GM03348 (cell line): ENCODE data around the gene LMF2.

ENCODE experiments used
- DNase-seq: peaks from one replicate; pipeline ENCODE4 v3.0.0; 2012; ENCODE audit warnings: low spot score

The LMF2 gene

DNA sequence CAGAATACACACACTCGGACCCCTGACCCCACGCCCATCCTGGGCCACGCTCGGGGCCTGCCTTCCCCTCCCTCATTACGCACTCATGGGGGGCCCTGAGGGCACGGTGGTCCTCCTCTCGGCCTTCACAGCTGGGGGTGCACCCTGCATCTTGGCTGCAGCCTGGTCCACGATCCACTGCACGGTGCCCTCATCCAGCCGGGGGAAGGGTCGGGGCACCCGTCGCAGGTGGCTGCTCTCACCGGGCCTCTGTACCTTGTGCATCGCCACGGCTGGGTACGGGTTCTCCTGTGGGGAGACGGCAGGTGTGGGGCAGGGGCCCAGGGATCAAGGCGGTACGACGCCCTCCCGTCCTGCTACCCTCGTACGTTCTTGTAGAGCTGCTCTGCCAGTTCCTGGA, 43.1 kb downstream of the LMF2 start:
- DNase-seq, result no peak

DNA sequence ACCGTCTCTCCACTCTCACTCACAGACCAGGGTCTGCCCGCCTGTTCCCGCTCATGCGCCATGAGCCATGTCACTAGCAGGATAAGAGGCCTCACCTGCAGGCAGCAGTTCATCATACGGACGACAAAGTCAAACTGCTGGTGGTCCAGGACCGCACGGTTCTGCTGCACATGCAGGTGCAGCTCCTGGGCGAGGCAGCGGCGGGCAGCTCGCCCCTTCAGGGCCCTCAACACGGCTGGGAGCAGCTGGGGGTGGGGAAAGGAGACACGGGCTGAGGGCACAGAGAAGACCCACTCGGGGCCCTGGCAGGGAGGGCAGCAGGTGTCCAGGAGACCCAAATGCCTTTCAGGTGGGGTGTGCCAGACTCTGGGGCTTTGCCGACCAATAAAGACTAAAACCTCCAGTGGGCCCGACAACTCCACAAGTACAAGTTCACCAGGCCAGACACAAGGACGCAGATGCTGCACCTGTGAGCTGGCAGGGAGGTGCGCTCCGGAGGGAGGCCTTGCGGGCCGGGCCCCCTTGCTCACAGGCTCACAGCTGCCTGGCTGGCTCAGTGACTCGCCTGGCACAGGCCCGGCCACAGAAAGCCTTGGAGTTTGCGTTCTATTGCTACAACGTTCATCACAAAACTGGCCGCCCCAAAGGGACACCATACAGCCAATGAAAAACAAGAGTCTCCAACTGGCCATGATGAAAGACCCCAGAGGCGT, 44.2 kb downstream of the LMF2 start:
- no peak for DNase-seq

DNA sequence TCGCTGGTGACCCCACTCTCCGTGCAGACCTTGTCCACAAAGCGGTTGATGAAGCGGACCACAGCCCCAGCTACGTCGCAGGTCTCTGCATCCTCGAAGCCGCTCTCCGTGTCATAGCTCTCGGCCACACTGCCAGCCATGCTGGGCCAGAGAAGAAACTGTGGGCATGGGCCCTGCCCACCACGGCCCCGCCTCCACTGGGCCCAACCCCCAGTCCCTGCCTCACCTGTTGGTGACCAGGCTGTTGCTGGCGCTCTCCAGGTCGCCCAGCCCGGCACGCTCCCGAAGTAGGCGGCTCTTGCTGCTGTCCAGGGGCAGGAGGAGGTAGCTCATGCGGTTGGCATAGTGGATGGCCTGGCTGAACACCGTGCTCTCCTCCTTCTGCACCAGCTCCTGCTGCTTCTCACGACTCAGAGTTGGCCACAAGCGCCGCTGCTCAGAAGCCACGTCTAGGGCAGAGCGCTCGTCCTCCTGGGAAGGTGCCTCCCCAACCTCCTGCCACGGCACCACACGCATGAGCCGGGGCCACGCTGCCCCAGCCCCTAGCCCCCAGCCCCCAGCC, 45.4 kb downstream of the LMF2 start:
- no peak for DNase-seq

DNA sequence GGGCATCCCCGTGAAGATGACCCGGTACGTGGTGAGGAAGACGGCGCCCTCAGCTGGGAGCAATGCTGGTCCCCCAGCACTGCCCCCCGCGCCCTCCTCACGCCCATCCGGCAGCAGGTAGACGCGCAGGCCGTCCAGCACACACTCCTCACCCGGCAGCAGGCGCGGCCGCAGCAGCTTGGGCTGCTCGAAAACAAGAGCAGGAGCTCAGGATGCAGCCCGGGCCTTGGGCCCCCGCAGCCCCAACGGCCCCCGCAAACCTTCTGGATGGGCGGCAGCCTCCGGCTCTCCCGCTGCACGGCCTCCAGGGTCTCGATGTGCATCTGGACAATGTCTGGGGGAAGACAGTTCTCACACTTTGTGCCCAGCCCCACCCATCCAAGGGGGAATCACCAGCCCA, 46.0 kb downstream of the LMF2 start:
- DNase-seq, result no peak

DNA sequence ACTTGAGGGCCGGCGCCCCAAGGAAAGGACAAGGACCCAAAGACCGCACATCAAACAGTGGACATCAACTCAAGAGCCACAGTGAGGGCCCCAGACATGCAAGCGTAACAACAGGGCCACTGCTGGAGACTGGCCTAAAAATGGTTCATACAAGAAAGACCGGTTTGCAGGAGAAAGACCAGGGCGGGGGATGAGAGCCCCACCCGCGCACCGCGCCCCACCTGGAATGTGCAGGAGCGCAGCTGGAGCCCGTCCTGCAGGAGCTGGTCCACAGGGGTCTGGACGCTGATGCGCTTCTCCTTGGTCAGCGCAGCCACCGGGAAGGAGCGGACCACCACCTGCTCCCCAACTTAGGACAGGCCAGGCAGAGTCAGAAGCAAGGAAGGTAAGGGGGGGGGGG, 46.6 kb downstream of the LMF2 start:
- DNase-seq, result no peak

DNA sequence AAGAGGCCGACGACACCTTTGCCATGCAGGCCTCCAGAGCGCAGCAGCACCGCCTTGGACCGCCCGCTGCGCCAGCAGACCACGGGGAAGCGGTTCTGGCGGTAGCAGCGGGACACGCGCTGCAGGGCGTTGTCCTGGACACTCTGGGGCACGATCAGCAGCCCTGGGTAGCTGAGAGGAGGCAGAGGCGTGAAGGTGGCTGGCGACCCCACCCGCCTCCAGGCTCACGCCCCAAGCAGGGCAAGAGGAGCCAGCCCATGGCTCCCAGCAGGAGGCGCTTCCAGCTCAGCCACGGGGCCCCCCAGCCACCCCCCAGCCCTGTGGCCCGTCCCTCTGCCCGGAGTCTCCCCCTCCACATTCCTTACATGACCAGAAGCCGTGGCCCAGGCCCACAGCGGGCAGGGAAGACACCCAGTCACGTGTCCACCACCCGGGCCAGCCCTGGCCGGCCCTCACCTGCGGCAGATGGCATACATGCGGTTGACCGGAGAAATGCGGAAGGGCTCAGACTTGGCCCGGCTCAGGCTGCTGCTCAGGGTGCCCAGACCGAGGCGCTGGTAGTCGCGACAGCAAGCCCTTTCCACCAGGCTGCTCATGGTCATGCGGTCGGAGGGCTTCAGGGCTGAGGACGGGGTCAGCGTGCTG, 47.9 kb downstream of the LMF2 start:
- DNase-seq, result no peak

DNA sequence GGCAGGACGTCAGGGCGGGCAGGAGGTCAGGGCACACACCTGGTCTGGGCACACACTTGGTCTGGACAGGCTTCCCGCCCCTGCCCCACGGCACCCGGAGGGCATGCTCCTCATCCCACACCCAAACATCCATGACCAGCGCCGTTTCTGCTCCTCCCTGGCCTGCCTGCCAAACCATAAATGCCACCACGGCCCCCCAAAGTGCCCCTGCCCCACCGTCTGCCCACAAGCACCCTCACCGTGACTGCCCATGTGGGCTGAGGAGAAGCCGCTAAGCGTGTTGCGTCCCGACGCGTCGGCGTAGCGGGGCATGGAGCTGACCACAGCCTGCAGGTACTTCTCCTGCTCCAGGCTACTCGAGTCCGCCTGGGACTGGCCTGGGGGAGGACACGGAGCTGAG, 48.5 kb downstream of the LMF2 start:
- no peak for DNase-seq

DNA sequence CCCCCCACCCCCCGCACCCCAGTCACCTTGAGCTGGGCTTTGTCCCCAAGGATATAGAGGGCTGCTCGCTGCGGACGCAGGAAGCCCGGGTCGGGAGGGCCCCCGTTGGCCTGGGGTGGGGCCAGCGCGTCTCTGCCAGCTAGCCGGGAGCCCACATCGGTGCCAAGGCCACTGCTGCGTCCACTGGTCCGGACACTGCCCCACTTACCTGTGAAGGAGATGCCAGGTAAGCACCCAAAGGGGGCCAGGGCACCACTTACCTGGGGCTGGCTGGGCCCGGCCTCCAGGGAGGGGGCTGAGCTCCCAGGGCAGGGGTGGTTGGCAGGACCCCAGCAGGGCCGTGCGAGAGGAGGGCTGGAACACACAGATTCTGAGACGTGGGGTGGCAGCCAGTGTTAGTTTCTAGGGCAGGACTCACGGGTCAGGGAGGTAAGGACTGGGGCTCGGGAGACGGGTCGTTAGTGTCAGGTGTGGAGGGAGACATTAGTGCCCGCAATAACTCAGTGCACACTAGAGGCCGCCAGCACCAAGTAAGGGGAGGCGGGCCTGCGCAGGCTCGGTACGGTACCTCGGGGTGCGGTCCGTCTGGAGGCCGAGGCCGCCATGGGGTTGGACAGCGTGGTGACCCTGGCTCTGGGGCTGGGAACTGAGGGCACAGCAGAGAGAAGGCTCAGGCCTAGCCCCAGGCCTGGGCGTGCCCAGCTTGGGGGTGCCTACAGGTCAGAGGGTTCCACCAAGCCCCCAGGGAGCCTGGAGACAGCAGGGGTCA, 50.9 kb downstream of the LMF2 start:
- no peak for DNase-seq

DNA sequence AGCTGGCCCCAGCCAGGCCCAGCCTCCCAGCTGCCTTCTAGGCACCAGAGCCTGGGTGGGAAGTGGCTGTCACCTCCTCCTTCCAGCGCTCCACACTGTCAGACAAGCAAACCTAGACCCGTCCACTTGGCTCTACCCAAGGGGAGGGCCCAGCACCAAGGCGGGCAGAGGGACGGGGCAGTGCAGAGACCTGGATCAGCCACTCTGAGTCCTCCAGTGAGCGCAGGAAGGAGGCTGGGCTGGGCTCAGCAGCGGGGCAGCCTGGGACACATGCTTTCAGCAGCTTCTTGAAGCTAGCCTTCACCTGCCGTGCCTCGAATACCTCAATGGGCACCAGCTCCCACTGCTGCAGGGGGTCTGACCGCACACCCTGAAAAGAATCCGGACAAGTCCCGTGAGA, 51.5 kb downstream of the LMF2 start:
- no peak for DNase-seq

DNA sequence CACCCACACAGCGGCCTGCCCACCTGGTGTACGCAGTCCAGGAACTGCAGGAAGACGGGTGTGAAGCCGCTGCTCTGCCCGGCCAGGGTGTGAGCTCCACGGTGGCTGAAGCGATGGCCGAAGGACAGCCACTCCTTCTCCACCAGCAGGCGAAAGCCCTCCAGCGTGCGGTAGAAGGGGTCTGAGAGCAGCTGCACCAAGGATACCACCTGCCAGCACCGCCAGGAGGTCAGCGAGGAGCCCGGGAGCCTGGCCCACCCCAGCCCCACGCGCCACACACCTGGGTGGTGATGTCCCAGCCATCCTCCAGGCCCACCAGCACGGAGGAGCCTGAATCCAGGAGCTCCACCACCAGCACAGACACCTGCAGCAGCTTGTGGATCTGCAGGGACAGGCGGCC, 52.3 kb downstream of the LMF2 start:
- DNase-seq, result no peak

DNA sequence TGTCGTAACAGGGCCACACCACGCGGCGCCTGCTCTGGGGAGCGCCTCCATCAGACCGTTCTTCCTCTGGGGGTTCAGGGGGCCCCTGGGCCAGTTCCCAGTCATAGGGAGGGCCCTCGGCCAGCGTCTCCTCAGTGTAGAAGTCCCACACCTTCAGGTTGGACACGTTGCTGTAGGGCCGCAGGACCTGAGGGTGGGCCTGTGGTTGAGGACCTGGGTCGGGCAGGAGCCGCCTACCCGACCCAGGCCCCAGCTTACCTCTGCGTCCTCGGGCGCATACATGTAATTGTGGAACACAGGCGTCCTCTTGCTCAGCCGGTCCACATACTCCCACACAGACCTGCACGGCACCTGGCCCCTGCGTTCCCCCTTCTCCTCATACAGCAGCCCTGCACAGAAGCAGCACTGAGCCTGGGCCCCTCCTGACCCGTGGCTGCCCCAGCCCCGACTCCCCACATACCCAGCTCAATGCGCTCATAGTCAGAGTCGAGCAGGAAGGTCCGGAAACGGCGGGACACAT, 52.9 kb downstream of the LMF2 start:
- no peak for DNase-seq
